GM08714 (cell line): ENCODE data around the gene P3H2.

ENCODE experiments used
- H3K4me3 ChIP-seq: fragments of 200-500 bp; sonication (Bioruptor generic); 2 replicates; pipeline ENCODE4 v1.5.1; 2014; ENCODE audit warnings: mild to moderate bottlenecking, low read length, inconsistent platforms
- ZNF274 ChIP-seq: IDR thresholded peaks from 2 replicates; pipeline ENCODE4 v1.6.1; 2012; ENCODE audit warnings: mild to moderate bottlenecking, low read depth, low read length

Gene P3H2

GRCh38 chr3:190117981-190118380 lies 2.7 kb downstream of the P3H2 start:
- H3K4me3 ChIP-seq: no peak overlapping the region
- TF ChIP-seq ZNF274: no peak

GRCh38 chr3:190116551-190117067 lies 4.1 kb downstream of the P3H2 start:
- no peak overlapping the region for H3K4me3 ChIP-seq
- TF ChIP-seq ZNF274: no peak

- no peak for TF ChIP-seq ZNF274
- no peak overlapping the region for H3K4me3 ChIP-seq
Measured at GRCh38 chr3:190110826-190111225, 9.9 kb downstream of the P3H2 start.

GRCh38 chr3:190109441-190109840 lies 11.3 kb downstream of the P3H2 start:
- TF ChIP-seq ZNF274: no peak
- no peak overlapping the region for H3K4me3 ChIP-seq

- no peak overlapping the region for H3K4me3 ChIP-seq
- no peak for TF ChIP-seq ZNF274
Measured at GRCh38 chr3:190108804-190109203, 11.9 kb downstream of the P3H2 start.

GRCh38 chr3:190105876-190106275 lies 14.8 kb downstream of the P3H2 start:
- H3K4me3 ChIP-seq: no peak overlapping the region
- TF ChIP-seq ZNF274: no peak

- H3K4me3 ChIP-seq: no peak overlapping the region
- no peak for TF ChIP-seq ZNF274
Measured at GRCh38 chr3:190101320-190102011, 19.2 kb downstream of the P3H2 start.

- no peak overlapping the region for H3K4me3 ChIP-seq
- TF ChIP-seq ZNF274: no peak
Measured at GRCh38 chr3:190099099-190099498, 21.6 kb downstream of the P3H2 start.

- no peak overlapping the region for H3K4me3 ChIP-seq
- TF ChIP-seq ZNF274: no peak
Measured at GRCh38 chr3:190097617-190098016, 23.1 kb downstream of the P3H2 start.

- no peak overlapping the region for H3K4me3 ChIP-seq
- TF ChIP-seq ZNF274: no peak
Measured at GRCh38 chr3:190097025-190097424, 23.7 kb downstream of the P3H2 start.

- H3K4me3 ChIP-seq: no peak overlapping the region
- TF ChIP-seq ZNF274: no peak
Measured at GRCh38 chr3:190096345-190096744, 24.4 kb downstream of the P3H2 start.

GRCh38 chr3:190094160-190094718 lies 26.5 kb downstream of the P3H2 start:
- no peak overlapping the region for H3K4me3 ChIP-seq
- no peak for TF ChIP-seq ZNF274

- no peak for TF ChIP-seq ZNF274
- H3K4me3 ChIP-seq: no peak overlapping the region
Measured at GRCh38 chr3:190092250-190092649, 28.4 kb downstream of the P3H2 start.

- TF ChIP-seq ZNF274: no peak
Measured at GRCh38 chr3:190089711-190090110, 31.0 kb downstream of the P3H2 start.

GRCh38 chr3:190088890-190089289 lies 31.8 kb downstream of the P3H2 start:
- TF ChIP-seq ZNF274: no peak
- H3K4me3 ChIP-seq: no peak overlapping the region

More at GRCh38 chr3:190089711-190090110, 31.0 kb downstream of the P3H2 start:
- H3K4me3 ChIP-seq: no peak overlapping the region

- no peak for TF ChIP-seq ZNF274
- H3K4me3 ChIP-seq: no peak overlapping the region
Measured at GRCh38 chr3:190086191-190086590, 34.5 kb downstream of the P3H2 start.

- H3K4me3 ChIP-seq: no peak overlapping the region
- no peak for TF ChIP-seq ZNF274
Measured at GRCh38 chr3:190084983-190085382, 35.7 kb downstream of the P3H2 start.
